ENCODE measurements around the gene TNFRSF1B. TPM values are rescaled to one million over a fixed set of nuclear protein-coding genes. Genes with fewer than 3 reads are reported as not detected.
A peak's percentile ranks its signal among the peaks of the same experiment; 100 is the strongest.
"Not testable (repeated sequence)": the region's sequence is repeated elsewhere in the genome, so short reads cannot be mapped to it uniquely, and the experiment has no call there.

Gene TNFRSF1B
- total RNA-seq, 1 donor from 2014 or later = 13.7 TPM

GRCh38 chr1:12202577-12202976 is 35.8 kb downstream of the TNFRSF1B start:
- DNase-seq (no peak), ATAC-seq (ENCODE audit: poor library complexity) (no peak)
- intact Hi-C loops (cut with DNase I) = no loop called here

- ATAC-seq (ENCODE audit: poor library complexity) (no peak), DNase-seq (peak; percentile 24)
- intact Hi-C loops (cut with DNase I) = no loop called here
Observed at GRCh38 chr1:12203216-12204007, 36.6 kb downstream of the TNFRSF1B start.

- ATAC-seq (ENCODE audit: poor library complexity) (no peak), DNase-seq (no peak)
Observed at GRCh38 chr1:12204140-12204539, 37.3 kb downstream of the TNFRSF1B start.

GRCh38 chr1:12204754-12205658 is 38.2 kb downstream of the TNFRSF1B start:
- no peak for ATAC-seq (ENCODE audit: poor library complexity)
- intact Hi-C loops (cut with DNase I) = no loop called here
- DNase-seq = no peak

More at GRCh38 chr1:12204140-12204539, 37.3 kb downstream of the TNFRSF1B start:
- intact Hi-C loops (cut with DNase I) = no loop called here

- DNase-seq (no peak), ATAC-seq (ENCODE audit: poor library complexity) (no peak)
- intact Hi-C loops (cut with DNase I) = no loop called here
Observed at GRCh38 chr1:12206238-12206637, 39.4 kb downstream of the TNFRSF1B start.

GRCh38 chr1:12206792-12207424 is 40.1 kb downstream of the TNFRSF1B start:
- DNase-seq (no peak), ATAC-seq (ENCODE audit: poor library complexity) (no peak)
- intact Hi-C loops (cut with DNase I) = no loop called here

- ATAC-seq (ENCODE audit: poor library complexity) = peak; percentile 4
Observed at GRCh38 chr1:12208271-12208670, 41.5 kb downstream of the TNFRSF1B start.

GRCh38 chr1:12208764-12209494 is 42.1 kb downstream of the TNFRSF1B start:
- ATAC-seq (ENCODE audit: poor library complexity) = peak; percentile 95

More at GRCh38 chr1:12208271-12208670, 41.5 kb downstream of the TNFRSF1B start:
- DNase-seq = no peak
- intact Hi-C loops (cut with DNase I) = no loop called here

GRCh38 chr1:12209495-12209832 is 42.7 kb downstream of the TNFRSF1B start:
- DNase-seq (no peak), ATAC-seq (ENCODE audit: poor library complexity) (no peak)
- intact Hi-C loops (cut with DNase I) = loop anchor here (1.0 kb wide), 1 partner anchor 85 kb away; no protein-coding TSS in a partner anchor

More at GRCh38 chr1:12208764-12209494, 42.1 kb downstream of the TNFRSF1B start:
- peak; percentile 92 for DNase-seq
- intact Hi-C loops (cut with DNase I) = loop anchor here (1.0 kb wide), 1 partner anchor 85 kb away; no protein-coding TSS in a partner anchor

- no peak for ATAC-seq (ENCODE audit: poor library complexity)
- intact Hi-C loops (cut with DNase I) = no loop called here
- no peak for DNase-seq
Observed at GRCh38 chr1:12215118-12215961, 48.5 kb downstream of the TNFRSF1B start.

- ATAC-seq (ENCODE audit: poor library complexity) (no peak), DNase-seq (no peak)
- intact Hi-C loops (cut with DNase I) = no loop called here
Observed at GRCh38 chr1:12219800-12220199, 53.0 kb downstream of the TNFRSF1B start.

- ATAC-seq (ENCODE audit: poor library complexity) (no peak), DNase-seq (no peak)
- intact Hi-C loops (cut with DNase I) = no loop called here
Observed at GRCh38 chr1:12220890-12221289, 54.1 kb downstream of the TNFRSF1B start.

- intact Hi-C loops (cut with DNase I); DNase-seq; ATAC-seq (ENCODE audit: poor library complexity): not testable (repeated sequence)
Observed at GRCh38 chr1:12222700-12223099, 55.9 kb downstream of the TNFRSF1B start.

GRCh38 chr1:12224092-12224491 is 57.3 kb downstream of the TNFRSF1B start:
- ATAC-seq (ENCODE audit: poor library complexity); intact Hi-C loops (cut with DNase I); DNase-seq: not testable (repeated sequence)

- ATAC-seq (ENCODE audit: poor library complexity) = no peak
- intact Hi-C loops (cut with DNase I) = no loop called here
- DNase-seq = no peak
Observed at GRCh38 chr1:12228979-12229378, 62.2 kb downstream of the TNFRSF1B start.

- intact Hi-C loops (cut with DNase I) = no loop called here
- DNase-seq = no peak
- ATAC-seq (ENCODE audit: poor library complexity) = no peak
Observed at GRCh38 chr1:12229386-12229834, 62.6 kb downstream of the TNFRSF1B start.

- peak; percentile 87 for ATAC-seq (ENCODE audit: poor library complexity)
- intact Hi-C loops (cut with DNase I) = no loop called here
- DNase-seq = peak; percentile 93
Observed at GRCh38 chr1:12229835-12230548, 63.2 kb downstream of the TNFRSF1B start, which contains the start of gene VPS13D. TSS of gene VPS13D (plus strand) at chr1:12230030. CDS start at chr1:12234267, 4,237 bp downstream.
